HK-2 (cell line): ENCODE results near the gene KRTAP13-4.

ENCODE experiments used
- DNase-seq: peaks from one replicate; pipeline ENCODE4 v3.0.0-alpha.2; 2018; ENCODE audit not compliant: unreplicated experiment

The KRTAP13-4 gene

GRCh38 chr21:30430170-30430655 is at the start of gene KRTAP13-4:
TSS of gene KRTAP13-4 (plus strand) at chr21:30430220. CDS start at chr21:30430276, 56 bp downstream.
- no peak for DNase-seq

GRCh38 chr21:30382201-30382600 is 47.8 kb upstream of the KRTAP13-4 start:
- no peak for DNase-seq

- no peak for DNase-seq
These were observed 38.5 kb upstream of the KRTAP13-4 start for GRCh38 chr21:30391492-30392025.

- no peak for DNase-seq
These were observed 34.3 kb upstream of the KRTAP13-4 start, which contains the start of gene KRTAP13-1 for GRCh38 chr21:30395731-30396130. TSS of gene KRTAP13-1 (plus strand) at chr21:30396031. CDS start at chr21:30396087, 56 bp downstream.

- peak; percentile 46 for DNase-seq
These were observed 21.1 kb upstream of the KRTAP13-4 start for GRCh38 chr21:30408782-30409494.

GRCh38 chr21:30415993-30416392 is 14.0 kb upstream of the KRTAP13-4 start:
- DNase-seq: no peak

- DNase-seq: no peak
These were observed 4.2 kb upstream of the KRTAP13-4 start, which contains the start of gene KRTAP13-3 for GRCh38 chr21:30425826-30426225. TSS of gene KRTAP13-3 (minus strand) at chr21:30425926. CDS start at chr21:30425912, 14 bp downstream.

GRCh38 chr21:30426731-30427130 is 3.3 kb upstream of the KRTAP13-4 start:
- DNase-seq: no peak

- DNase-seq: peak; percentile 24
These were observed 4.1 kb downstream of the KRTAP13-4 start for GRCh38 chr21:30434033-30434631.

- DNase-seq: no peak
These were observed 7.1 kb downstream of the KRTAP13-4 start for GRCh38 chr21:30437010-30437565.

GRCh38 chr21:30439975-30440374 is 10.0 kb downstream of the KRTAP13-4 start, which contains the start of gene KRTAP15-1:
TSS of gene KRTAP15-1 (plus strand) at chr21:30440275. CDS start at chr21:30440328, 53 bp downstream.
- DNase-seq: no peak

GRCh38 chr21:30443226-30443625 is 13.2 kb downstream of the KRTAP13-4 start:
- no peak for DNase-seq

- no peak for DNase-seq
These were observed 14.2 kb downstream of the KRTAP13-4 start for GRCh38 chr21:30444204-30444603.

- DNase-seq: no peak
These were observed 17.0 kb downstream of the KRTAP13-4 start for GRCh38 chr21:30447056-30447455.

- DNase-seq: no peak
These were observed 18.5 kb downstream of the KRTAP13-4 start for GRCh38 chr21:30448514-30448913.

- DNase-seq: no peak
These were observed 33.7 kb downstream of the KRTAP13-4 start for GRCh38 chr21:30463713-30464112.

GRCh38 chr21:30468900-30469714 is 39.1 kb downstream of the KRTAP13-4 start:
- no peak for DNase-seq

GRCh38 chr21:30478004-30478403 is 48.0 kb downstream of the KRTAP13-4 start:
- no peak for DNase-seq

GRCh38 chr21:30479259-30479658 is 49.2 kb downstream of the KRTAP13-4 start:
- no peak for DNase-seq

GRCh38 chr21:30480145-30480544 is 50.1 kb downstream of the KRTAP13-4 start, which contains the start of gene KRTAP19-1:
TSS of gene KRTAP19-1 (minus strand) at chr21:30480367. CDS start at chr21:30480317, 50 bp downstream.
- DNase-seq: no peak
